A673 (cell line): Measurements from ENCODE around the gene PAPOLA.

Experiments
- EZH2 ChIP-seq: fragments of 200-600 bp; sonication (generic); IDR thresholded peaks from 2 replicates; pipeline ENCODE4 v1.6.1; 2017; ENCODE audit warnings: borderline replicate concordance, low read depth, mild to moderate bottlenecking, mixed read lengths, antibody characterized with exemption, low read length; ENCODE audit not compliant: poor library complexity, severe bottlenecking
- TF ChIP-seq, protein P1 (sequence below): fragments of 300-800, 200-600 bp; sonication (generic); conservative IDR thresholded peaks from 2 replicates; pipeline ENCODE4 v1.5.1; 2017; ENCODE audit warnings: low read depth, mild to moderate bottlenecking, antibody characterized with exemption, low read length, moderate library complexity, mixed read lengths

DNA sequence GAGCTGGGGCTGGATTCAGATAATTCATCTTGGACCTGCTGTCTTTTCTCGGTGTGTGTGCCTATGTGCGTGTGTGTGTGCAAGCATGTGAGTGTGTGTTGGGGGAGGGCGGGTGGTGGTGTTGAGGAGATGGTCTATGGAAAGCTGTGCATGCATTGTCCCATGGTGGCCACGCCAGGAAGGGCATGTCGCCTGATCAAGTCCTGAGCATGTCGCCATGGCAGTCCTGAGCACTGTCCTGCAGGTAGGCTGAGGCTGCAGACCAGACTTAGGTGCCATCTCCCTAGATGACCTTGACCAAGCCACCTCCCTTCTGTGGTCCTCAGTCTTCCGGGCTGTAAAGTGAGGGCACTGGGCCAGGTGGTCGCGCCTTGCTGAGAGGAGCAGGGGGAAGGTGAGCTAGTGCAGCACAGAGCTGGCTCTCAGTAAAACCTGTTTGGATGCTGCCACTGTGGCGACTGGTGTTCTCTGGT, 81.4 kb downstream of the PAPOLA start:
- TF ChIP-seq, protein P1, sequence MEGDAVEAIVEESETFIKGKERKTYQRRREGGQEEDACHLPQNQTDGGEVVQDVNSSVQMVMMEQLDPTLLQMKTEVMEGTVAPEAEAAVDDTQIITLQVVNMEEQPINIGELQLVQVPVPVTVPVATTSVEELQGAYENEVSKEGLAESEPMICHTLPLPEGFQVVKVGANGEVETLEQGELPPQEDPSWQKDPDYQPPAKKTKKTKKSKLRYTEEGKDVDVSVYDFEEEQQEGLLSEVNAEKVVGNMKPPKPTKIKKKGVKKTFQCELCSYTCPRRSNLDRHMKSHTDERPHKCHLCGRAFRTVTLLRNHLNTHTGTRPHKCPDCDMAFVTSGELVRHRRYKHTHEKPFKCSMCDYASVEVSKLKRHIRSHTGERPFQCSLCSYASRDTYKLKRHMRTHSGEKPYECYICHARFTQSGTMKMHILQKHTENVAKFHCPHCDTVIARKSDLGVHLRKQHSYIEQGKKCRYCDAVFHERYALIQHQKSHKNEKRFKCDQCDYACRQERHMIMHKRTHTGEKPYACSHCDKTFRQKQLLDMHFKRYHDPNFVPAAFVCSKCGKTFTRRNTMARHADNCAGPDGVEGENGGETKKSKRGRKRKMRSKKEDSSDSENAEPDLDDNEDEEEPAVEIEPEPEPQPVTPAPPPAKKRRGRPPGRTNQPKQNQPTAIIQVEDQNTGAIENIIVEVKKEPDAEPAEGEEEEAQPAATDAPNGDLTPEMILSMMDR, result no peak
- no peak for TF ChIP-seq EZH2
